HG02623 (cell line): ENCODE results near the gene DMGDH.

Source experiments
- ATAC-seq: cut with Tn5 transposase; IDR thresholded peaks from one replicate; pipeline ENCODE4 v1.9.1; 2021; ENCODE audit warnings: moderate library complexity; ENCODE audit not compliant: unreplicated experiment

Gene DMGDH

GRCh38 chr5:79069488-79070349 lies at the start of gene DMGDH, which contains the start of gene BHMT2:
DMGDH (minus strand) TSS chr5:79069674; CDS start chr5:79069620, 54 bp downstream.
BHMT2 (plus strand) TSS chr5:79069767; CDS start chr5:79069783, 16 bp downstream.
- ATAC-seq = no peak

GRCh38 chr5:79112703-79113058 lies 43.2 kb upstream of the DMGDH start:
- ATAC-seq = no peak

GRCh38 chr5:79111960-79112702 lies 42.7 kb upstream of the DMGDH start:
- no peak for ATAC-seq

- no peak for ATAC-seq
These were observed 42.0 kb upstream of the DMGDH start, which contains the start of gene BHMT for GRCh38 chr5:79111387-79111959. BHMT (plus strand) TSS chr5:79111809; CDS start chr5:79111886, 77 bp downstream.

GRCh38 chr5:79109527-79110492 lies 40.3 kb upstream of the DMGDH start:
- no peak for ATAC-seq

- no peak for ATAC-seq
These were observed 39.3 kb upstream of the DMGDH start for GRCh38 chr5:79108792-79109191.

GRCh38 chr5:79108086-79108485 lies 38.6 kb upstream of the DMGDH start:
- no peak for ATAC-seq

- no peak for ATAC-seq
These were observed 37.7 kb upstream of the DMGDH start for GRCh38 chr5:79107020-79107796.

- no peak for ATAC-seq
These were observed 36.4 kb upstream of the DMGDH start for GRCh38 chr5:79105868-79106267.

- no peak for ATAC-seq
These were observed 24.3 kb upstream of the DMGDH start for GRCh38 chr5:79093762-79094161.

GRCh38 chr5:79091064-79091463 lies 21.6 kb upstream of the DMGDH start:
- no peak for ATAC-seq

- ATAC-seq = no peak
These were observed 19.0 kb upstream of the DMGDH start for GRCh38 chr5:79088507-79088906.

GRCh38 chr5:79086116-79086515 lies 16.6 kb upstream of the DMGDH start:
- no peak for ATAC-seq

- ATAC-seq = no peak
These were observed 12.3 kb upstream of the DMGDH start for GRCh38 chr5:79081779-79082178.

GRCh38 chr5:79080804-79081203 lies 11.3 kb upstream of the DMGDH start:
- no peak for ATAC-seq

- ATAC-seq = no peak
These were observed 8.3 kb upstream of the DMGDH start for GRCh38 chr5:79077680-79078365.

- ATAC-seq = no peak
These were observed 7.3 kb upstream of the DMGDH start for GRCh38 chr5:79076819-79077218.

- ATAC-seq = no peak
These were observed 6.4 kb upstream of the DMGDH start for GRCh38 chr5:79075646-79076426.
